Breast epithelium (tissue), 3 donors: ENCODE data around the gene KIF4A.

Experiments
- CTCF ChIP-seq, 3 donors: fragments of 450-650 bp; IDR thresholded peaks; one replicate each; pipeline ENCODE4 v1.5.1; 2016 to 2017; ENCODE audit warnings: antibody characterized with exemption in 3 of 3, mild to moderate bottlenecking in 3 of 3, moderate library complexity in 3 of 3
- POLR2A ChIP-seq: fragments of 450-650 bp; IDR thresholded peaks from one replicate; pipeline ENCODE4 v1.6.1; 2016; ENCODE audit warnings: antibody characterized with exemption, mild to moderate bottlenecking, moderate library complexity

- no peak for TF ChIP-seq CTCF (IDR thresholded peaks at IDR 0.05)
- TF ChIP-seq POLR2A, result no peak
These were observed 155.2 kb downstream of the KIF4A start for GRCh38 chrX:70444946-70445656.
